ENCODE data around the gene SKIC2.

DNA sequence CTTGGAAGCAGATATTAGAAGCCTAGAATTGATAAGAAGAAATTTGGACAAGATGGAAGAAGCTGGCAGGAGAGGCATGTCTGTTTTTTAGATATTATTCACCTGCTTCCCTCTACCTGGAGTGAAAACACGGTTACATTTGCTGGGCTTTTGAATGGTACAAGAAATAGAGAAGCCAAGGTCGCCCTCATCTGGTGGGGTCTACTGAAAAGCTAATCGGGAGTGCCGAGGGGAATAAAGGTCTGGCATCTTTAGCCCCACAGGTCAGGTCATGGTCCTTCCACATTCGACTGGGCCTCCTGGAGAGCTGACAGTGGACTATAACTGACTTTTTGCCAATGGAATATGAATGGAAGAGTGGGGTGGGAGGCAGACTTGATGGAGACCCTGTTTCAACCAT is 36.0 kb upstream of the SKIC2 start:
- TF ChIP-seq EZH2 (IDR thresholded peaks at IDR 0.05; ENCODE audit: borderline replicate concordance, low read length): no peak
- TF ChIP-seq, protein P1, sequence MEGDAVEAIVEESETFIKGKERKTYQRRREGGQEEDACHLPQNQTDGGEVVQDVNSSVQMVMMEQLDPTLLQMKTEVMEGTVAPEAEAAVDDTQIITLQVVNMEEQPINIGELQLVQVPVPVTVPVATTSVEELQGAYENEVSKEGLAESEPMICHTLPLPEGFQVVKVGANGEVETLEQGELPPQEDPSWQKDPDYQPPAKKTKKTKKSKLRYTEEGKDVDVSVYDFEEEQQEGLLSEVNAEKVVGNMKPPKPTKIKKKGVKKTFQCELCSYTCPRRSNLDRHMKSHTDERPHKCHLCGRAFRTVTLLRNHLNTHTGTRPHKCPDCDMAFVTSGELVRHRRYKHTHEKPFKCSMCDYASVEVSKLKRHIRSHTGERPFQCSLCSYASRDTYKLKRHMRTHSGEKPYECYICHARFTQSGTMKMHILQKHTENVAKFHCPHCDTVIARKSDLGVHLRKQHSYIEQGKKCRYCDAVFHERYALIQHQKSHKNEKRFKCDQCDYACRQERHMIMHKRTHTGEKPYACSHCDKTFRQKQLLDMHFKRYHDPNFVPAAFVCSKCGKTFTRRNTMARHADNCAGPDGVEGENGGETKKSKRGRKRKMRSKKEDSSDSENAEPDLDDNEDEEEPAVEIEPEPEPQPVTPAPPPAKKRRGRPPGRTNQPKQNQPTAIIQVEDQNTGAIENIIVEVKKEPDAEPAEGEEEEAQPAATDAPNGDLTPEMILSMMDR (IDR thresholded peaks at IDR 0.05; ENCODE audit: low read length): peak; percentile 50; the same call in 1 of the 2 replicates
